Activated CD8-positive, alpha-beta memory T cell treated with anti-CD3 and anti-CD28 coated beads for 4 hours (primary cell): ENCODE measurements around the gene CFP.
"Not testable (repeated sequence)": the region's sequence is repeated elsewhere in the genome, so short reads cannot be mapped to it uniquely, and the experiment has no call there.

Experiments used
- DNase-seq, 2 donors: peaks; one replicate each; pipeline ENCODE4 v3.0.0-alpha.2; 2020; ENCODE audit warnings: low read depth in 2 of 2

Gene CFP

DNA sequence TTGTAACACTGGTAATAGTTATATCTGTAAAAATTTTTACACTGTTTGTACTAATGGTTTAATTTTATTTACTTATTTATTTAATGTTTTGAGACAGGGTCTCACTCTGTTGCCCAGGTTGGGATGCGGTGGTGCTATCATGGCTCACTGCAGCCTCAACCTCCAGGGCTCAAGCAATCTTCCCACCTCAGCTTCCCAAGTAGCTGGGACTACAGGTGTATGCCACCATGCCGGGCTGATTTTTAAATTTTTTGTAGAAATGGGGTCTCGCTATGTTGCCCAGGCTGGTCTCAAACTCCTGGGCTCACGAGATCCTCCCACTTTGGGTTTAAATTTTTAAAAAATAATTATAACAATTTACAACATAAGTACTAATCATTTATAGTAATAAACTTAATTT, 26.6 kb downstream of the CFP start:
- DNase-seq: not testable (repeated sequence)

GRCh38 chrX:47597222-47597621, 32.5 kb downstream of the CFP start:
- DNase-seq: no peak

GRCh38 chrX:47596256-47596655, 33.5 kb downstream of the CFP start:
- no peak for DNase-seq

DNA sequence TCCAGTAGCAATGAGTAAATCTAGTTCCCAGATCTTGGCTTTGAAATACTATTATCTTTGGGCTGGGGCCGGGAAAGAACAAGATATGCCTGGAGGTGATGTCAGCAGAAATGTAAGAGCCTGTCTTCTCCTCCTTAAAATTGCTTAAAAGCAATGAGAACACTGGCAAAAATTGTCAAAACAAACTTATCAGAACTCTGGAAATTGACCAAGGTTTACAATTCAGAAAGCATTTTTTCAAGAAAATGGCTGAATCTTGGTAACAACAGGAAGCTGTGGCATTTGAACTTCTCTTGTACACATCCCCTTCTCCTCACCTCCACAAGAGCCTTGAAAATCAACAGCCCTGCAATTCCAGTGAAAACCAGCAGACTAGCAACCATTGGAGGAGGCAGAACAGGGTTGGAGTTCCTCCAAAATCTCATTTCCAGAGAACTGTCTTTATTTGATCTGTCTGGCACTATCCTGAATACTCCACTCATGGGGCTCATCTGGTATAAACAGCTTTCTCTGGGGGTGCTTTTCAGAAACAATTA, 33.9 kb downstream of the CFP start:
- DNase-seq: no peak

- no peak for DNase-seq
Observed at GRCh38 chrX:47593522-47593921, 36.2 kb downstream of the CFP start.

- DNase-seq: no peak
Observed at GRCh38 chrX:47590984-47591383, 38.7 kb downstream of the CFP start.

GRCh38 chrX:47587906-47588735, 41.6 kb downstream of the CFP start:
- DNase-seq: no peak

GRCh38 chrX:47587091-47587891, 42.4 kb downstream of the CFP start:
- DNase-seq: no peak

GRCh38 chrX:47586043-47586787, 43.5 kb downstream of the CFP start:
- no peak for DNase-seq

GRCh38 chrX:47585273-47585672, 44.5 kb downstream of the CFP start:
- no peak for DNase-seq

DNA sequence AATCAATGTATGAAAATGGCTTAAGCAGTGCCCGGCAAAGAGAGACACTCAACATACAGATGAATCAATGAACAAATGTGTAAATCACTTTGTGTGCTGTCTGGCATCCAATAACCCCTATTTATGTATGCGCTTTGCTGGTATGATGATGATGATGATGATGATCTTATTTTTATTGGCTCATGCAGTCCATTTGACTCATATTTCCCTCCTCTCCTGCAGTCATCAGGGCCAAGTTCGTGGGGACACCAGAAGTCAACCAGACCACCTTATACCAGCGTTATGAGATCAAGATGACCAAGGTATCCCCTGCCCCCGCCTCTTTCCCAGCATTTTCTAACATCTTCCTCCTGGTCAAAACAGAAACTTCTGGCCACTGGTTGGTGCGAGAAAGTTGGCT, 45.0 kb downstream of the CFP start:
- DNase-seq: no peak

- no peak for DNase-seq
Observed at GRCh38 chrX:47583240-47583861, 46.4 kb downstream of the CFP start.

DNA sequence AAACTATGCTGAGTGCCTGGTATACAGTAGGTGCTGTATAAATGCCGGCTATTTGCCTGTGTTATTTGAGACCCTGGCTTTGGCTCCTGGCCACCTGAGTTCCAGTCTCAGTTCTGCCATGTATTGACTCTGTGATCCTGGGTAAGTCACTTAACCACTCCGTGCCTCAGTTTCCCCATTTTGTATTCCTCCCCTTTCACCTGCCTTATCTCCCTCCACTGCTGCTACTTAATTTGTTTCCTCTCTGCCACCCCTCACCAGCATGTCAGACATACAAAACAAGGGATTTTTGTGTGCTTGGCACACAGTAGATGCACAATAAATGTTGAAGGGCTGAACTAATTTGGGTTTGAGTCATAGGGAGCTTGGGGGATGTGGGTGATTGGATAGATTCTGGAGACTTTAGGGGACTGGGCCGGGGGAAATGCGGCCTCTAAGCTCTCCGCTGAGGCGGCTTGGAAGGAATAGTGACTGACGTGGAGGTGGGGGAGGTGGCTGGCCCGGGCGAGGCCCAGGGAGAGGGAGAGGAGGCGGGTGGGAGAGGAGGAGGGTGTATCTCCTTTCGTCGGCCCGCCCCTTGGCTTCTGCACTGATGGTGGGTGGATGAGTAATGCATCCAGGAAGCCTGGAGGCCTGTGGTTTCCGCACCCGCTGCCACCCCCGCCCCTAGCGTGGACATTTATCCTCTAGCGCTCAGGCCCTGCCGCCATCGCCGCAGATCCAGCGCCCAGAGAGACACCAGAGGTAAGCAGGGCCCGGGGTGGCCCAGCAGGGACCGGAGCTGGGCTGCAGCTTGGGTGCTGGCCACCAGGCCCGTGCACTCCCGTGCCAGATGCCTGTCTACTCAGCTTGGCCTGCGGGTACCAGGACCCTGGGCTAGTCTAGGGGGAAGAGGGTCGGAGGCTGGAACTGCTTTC, 47.7 kb downstream of the CFP start, which contains the start of gene TIMP1:
Gene TIMP1, plus strand, starts transcription at position 706 of the 917 bp plus-strand sequence. CDS start 980 bp downstream, outside the sequence.
- peak; percentile 69 to 76 for DNase-seq

DNA sequence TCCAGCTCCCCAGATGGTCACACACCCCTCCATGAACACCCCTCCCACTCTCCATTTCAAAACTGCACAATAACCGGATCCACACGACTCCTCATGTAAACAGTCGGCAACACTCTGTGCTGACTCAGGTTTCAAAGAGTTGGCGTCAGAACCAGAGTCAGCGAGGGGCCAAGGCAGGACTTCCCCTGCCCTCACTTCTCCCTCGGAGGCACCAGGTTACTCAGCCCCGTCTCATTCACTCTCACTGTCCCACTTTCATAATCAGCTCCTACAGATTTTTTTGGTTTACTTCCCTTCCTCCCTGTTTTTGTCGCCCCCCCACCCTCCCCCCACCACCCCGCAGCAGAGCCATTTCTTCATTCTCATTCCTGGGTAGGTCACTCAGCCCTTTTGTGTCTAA, 50.2 kb downstream of the CFP start:
- DNase-seq: no peak

GRCh38 chrX:47578692-47579091, 51.0 kb downstream of the CFP start:
- DNase-seq: no peak

DNA sequence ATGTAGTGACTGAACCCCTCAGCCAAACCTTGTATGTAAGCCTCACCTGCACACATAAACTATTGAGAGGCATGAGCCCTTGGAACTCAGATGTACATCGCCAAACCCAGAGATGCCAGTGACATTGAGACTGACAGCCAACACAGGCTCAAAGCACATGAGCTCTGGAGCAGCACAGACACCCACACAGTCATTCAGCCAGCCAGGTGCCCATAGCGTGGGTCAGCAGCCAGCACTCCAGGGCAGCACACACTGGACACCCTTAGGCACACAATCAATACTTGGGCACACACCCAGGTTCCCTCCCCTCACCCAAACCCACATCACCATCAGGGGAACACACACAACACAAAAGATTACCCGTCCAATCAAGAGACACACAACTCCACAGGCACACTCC, 51.8 kb downstream of the CFP start:
- no peak for DNase-seq

- no peak for DNase-seq
Observed at GRCh38 chrX:47577424-47577823, 52.3 kb downstream of the CFP start.

GRCh38 chrX:47576021-47576898, 53.5 kb downstream of the CFP start:
- DNase-seq: no peak

GRCh38 chrX:47574547-47575301, 55.0 kb downstream of the CFP start:
- DNase-seq: no peak
